Epithelial cell of proximal tubule (primary cell): ENCODE data around the gene STK10. TPM values are rescaled to one million over a fixed set of nuclear protein-coding genes. Genes with fewer than 3 reads are reported as not detected.

Experiments
- DNase-seq: peaks from one replicate; pipeline ENCODE4 v3.0.0-alpha.2; 2011; ENCODE audit warnings: low read depth
- H3K4me3 ChIP-seq: 2 replicates; pipeline ENCODE4 v1.5.1; 2011; ENCODE audit warnings: low read depth, mild to moderate bottlenecking, low read length
- CTCF ChIP-seq: conservative IDR thresholded peaks from 2 replicates; pipeline ENCODE4 v1.5.1; 2012; ENCODE audit warnings: low read depth, mild to moderate bottlenecking, low read length
- total RNA-seq: library from RNA; depleted of rRNA; stranded (reverse); fragments of >200 nt; gene quantifications from 2 replicates; pipeline ENCODE4 v1.2.3, GENCODE V29; 2015

The STK10 gene
- total RNA-seq, 1 donor from 2014 or later, result 22.4 TPM

- TF ChIP-seq CTCF, result no peak
Measured at GRCh38 chr5:172223901-172224873, 36.2 kb upstream of the STK10 start.

GRCh38 chr5:172219296-172219695 lies 31.3 kb upstream of the STK10 start:
- TF ChIP-seq CTCF, result no peak
- H3K4me3 ChIP-seq, result no peak overlapping the region

More at GRCh38 chr5:172223901-172224873, 36.2 kb upstream of the STK10 start:
- no peak overlapping the region for H3K4me3 ChIP-seq
- DNase-seq, result no peak

GRCh38 chr5:172216345-172216744 lies 28.3 kb upstream of the STK10 start:
- TF ChIP-seq CTCF, result no peak
- H3K4me3 ChIP-seq, result no peak overlapping the region
- no peak for DNase-seq

More at GRCh38 chr5:172219296-172219695, 31.3 kb upstream of the STK10 start:
- no peak for DNase-seq

GRCh38 chr5:172213126-172213525 lies 25.1 kb upstream of the STK10 start:
- no peak for TF ChIP-seq CTCF
- no peak for DNase-seq
- no peak overlapping the region for H3K4me3 ChIP-seq

- no peak overlapping the region for H3K4me3 ChIP-seq
- DNase-seq, result no peak
- TF ChIP-seq CTCF, result no peak
Measured at GRCh38 chr5:172211676-172212075, 23.7 kb upstream of the STK10 start.

GRCh38 chr5:172209714-172210113 lies 21.7 kb upstream of the STK10 start:
- no peak overlapping the region for H3K4me3 ChIP-seq
- TF ChIP-seq CTCF, result no peak
- DNase-seq, result no peak
